Natural killer cell (primary cell): ENCODE results near the gene GRAMD2B. TPM values are rescaled to one million over a fixed set of nuclear protein-coding genes. Genes with fewer than 3 reads are reported as not detected.
A peak's percentile ranks its signal among the peaks of the same experiment; 100 is the strongest.

Source experiments
- ATAC-seq, 3 donors: fragments of 150-1000 bp in 2 of 3; fragments of 200-7000 bp in 1 of 3; cut with Tn5 transposase; 1 replicate in 1 of 3; 2 replicates in 2 of 3; pipeline ENCODE4 v1.10.0; 2021; ENCODE audit warnings: mild to moderate bottlenecking in 2 of 3, moderate library complexity in 2 of 3
- DNase-seq, 2 donors: peaks; one replicate each; pipeline versions ENCODE4 v3.0.0 to v3.0.0-alpha.2; 2013 to 2021; ENCODE audit warnings: mixed read lengths in 1 of 2
- H3K27ac ChIP-seq: one replicate; pipeline ENCODE4 v1.5.1; 2013; ENCODE audit warnings: mild to moderate bottlenecking, low read length
- H3K27me3 ChIP-seq: one replicate; pipeline ENCODE4 v1.6.1; 2013; ENCODE audit warnings: low read length; ENCODE audit not compliant: control insufficient read depth, insufficient read depth
- H3K36me3 ChIP-seq: one replicate; pipeline ENCODE4 v1.6.1; 2013; ENCODE audit warnings: low read length; ENCODE audit not compliant: control insufficient read depth, insufficient read depth
- H3K4me1 ChIP-seq: one replicate; pipeline ENCODE4 v1.6.1; 2013; ENCODE audit warnings: low read length; ENCODE audit not compliant: control insufficient read depth, insufficient read depth
- H3K4me3 ChIP-seq: one replicate; pipeline ENCODE4 v1.5.1; 2013; ENCODE audit warnings: low read length
- H3K9me3 ChIP-seq: one replicate; pipeline ENCODE4 v1.6.1; 2013; ENCODE audit warnings: low read length; ENCODE audit not compliant: control insufficient read depth, insufficient read depth
- H3K27ac Mint-ChIP-seq, 2 donors: one replicate each; pipeline ENCODE4 v1.8.0; 2022; ENCODE audit warnings: mild to moderate bottlenecking in 2 of 2, mixed read lengths in 2 of 2, moderate library complexity in 1 of 2
- H3K27me3 Mint-ChIP-seq, 2 donors: one replicate each; pipeline ENCODE4 v1.8.0; 2022; ENCODE audit warnings: low read depth in 2 of 2, mixed read lengths in 2 of 2
- H3K36me3 Mint-ChIP-seq: one replicate; pipeline ENCODE4 v1.8.0; 2022; ENCODE audit warnings: mixed read lengths
- H3K4me1 Mint-ChIP-seq, 2 donors: one replicate each; pipeline ENCODE4 v1.8.0; 2022; ENCODE audit warnings: mixed read lengths in 2 of 2
- H3K4me3 Mint-ChIP-seq: one replicate; pipeline ENCODE4 v1.8.0; 2022; ENCODE audit warnings: mild to moderate bottlenecking, moderate library complexity, mixed read lengths
- H3K9me3 Mint-ChIP-seq, 2 donors: one replicate each; pipeline ENCODE4 v1.8.0; 2022; ENCODE audit warnings: mixed read lengths in 2 of 2
- CTCF ChIP-seq: fragments of 200-600 bp; IDR thresholded peaks from one replicate; pipeline ENCODE4 v1.8.0; 2022; ENCODE audit warnings: antibody characterized with exemption
- WGBS: methylation state at CpG from one replicate; pipeline ENCODE4 v1.1.7; 2013; ENCODE audit warnings: missing lambda C conversion rate; ENCODE audit not compliant: insufficient coverage; 5-methylcytosine and 5-hydroxymethylcytosine counted together
- intact Hi-C: fragments of 100-400 bp; cut with micrococcal nuclease; formaldehyde crosslinking; loops from one replicate; pipeline ENCODE4 v1.14.2; 2022
- total RNA-seq, 4 donors: library from RNA; stranded (reverse); fragments of 120-200 nt in 1 of 4; gene quantifications; one replicate each; pipeline versions ENCODE4 v1.2.3 to v1.2.4, GENCODE V29; 2013 to 2022

The GRAMD2B gene
- total RNA-seq, 3 donors from 2014 or later (not counting 1 experiment from before 2014, with no cell fraction given): 9.2 to 15.4 (median 10.0) TPM

GRCh38 chr5:126441230-126441629 lies 18.0 kb downstream of the GRAMD2B start:
- Mint-ChIP-seq H3K9me3 (no peaks in the 10 kb centered on the region), H3K4me1 (peaks cover 42 to 47% of the 10 kb centered on the region in 2 donors), H3K27ac (no peak overlapping the region), H3K27me3 (no peaks in the 10 kb centered on the region), H3K4me3 (no peak overlapping the region), H3K36me3 (no peaks in the 10 kb centered on the region)
- intact Hi-C loops: no loop called here
- Histone ChIP-seq H3K27ac (no peak overlapping the region), H3K36me3 (no peaks in the 10 kb centered on the region), H3K27me3 (no peaks in the 10 kb centered on the region), H3K4me3 (no peak overlapping the region), H3K4me1 (peaks cover 4% of the 10 kb centered on the region), H3K9me3 (no peaks in the 10 kb centered on the region)
- DNase-seq (no peak), ATAC-seq (no peak)
- TF ChIP-seq CTCF: no peak
- 77% methylated on average over 2 of the region's 2 CpGs for WGBS

GRCh38 chr5:126443374-126443851 lies 20.2 kb downstream of the GRAMD2B start:
- no peaks in the 10 kb centered on the region for H3K9me3 Mint-ChIP-seq
- no peaks in the 10 kb centered on the region for H3K36me3 Mint-ChIP-seq
- H3K4me1 ChIP-seq: no peaks in the 10 kb centered on the region
- TF ChIP-seq CTCF: no peak
- no peak overlapping the region for H3K27ac ChIP-seq
- H3K27me3 Mint-ChIP-seq: no peaks in the 10 kb centered on the region
- ATAC-seq: no peak
- H3K4me3 Mint-ChIP-seq: no peak overlapping the region
- intact Hi-C loops: no loop called here
- no peaks in the 10 kb centered on the region for H3K36me3 ChIP-seq
- H3K27ac Mint-ChIP-seq: peak overlapping the region; percentile 48 to 69
- DNase-seq: no peak
- H3K4me1 Mint-ChIP-seq: peaks cover 29% of the 10 kb centered on the region in 2 donors
- no peaks in the 10 kb centered on the region for H3K27me3 ChIP-seq
- 97% methylated on average over 2 of the region's 2 CpGs for WGBS
- H3K4me3 ChIP-seq: no peak overlapping the region
- H3K9me3 ChIP-seq: no peaks in the 10 kb centered on the region

GRCh38 chr5:126444137-126444536 lies 20.9 kb downstream of the GRAMD2B start:
- Histone ChIP-seq H3K36me3 (no peaks in the 10 kb centered on the region), H3K4me3 (no peak overlapping the region), H3K27ac (no peak overlapping the region), H3K4me1 (no peaks in the 10 kb centered on the region), H3K9me3 (no peaks in the 10 kb centered on the region), H3K27me3 (no peaks in the 10 kb centered on the region)
- Mint-ChIP-seq H3K4me1 (peaks cover 25 to 30% of the 10 kb centered on the region in 2 donors), H3K27ac (peak overlapping the region; percentile 48 to 79), H3K27me3 (no peaks in the 10 kb centered on the region), H3K4me3 (no peak overlapping the region), H3K9me3 (no peaks in the 10 kb centered on the region), H3K36me3 (no peaks in the 10 kb centered on the region)
- intact Hi-C loops: no loop called here
- no peak for ATAC-seq
- WGBS: 100% methylated on average over 2 of the region's 2 CpGs
- no peak for DNase-seq
- TF ChIP-seq CTCF: no peak

GRCh38 chr5:126445502-126446174 lies 22.4 kb downstream of the GRAMD2B start:
- DNase-seq (no peak), ATAC-seq (peak in 1 of 3 donors; percentile 26)
- Mint-ChIP-seq H3K4me1 (peaks cover 39 to 44% of the 10 kb centered on the region in 2 donors), H3K27ac (peak overlapping the region; percentile 66 to 79), H3K36me3 (no peaks in the 10 kb centered on the region), H3K9me3 (no peaks in the 10 kb centered on the region), H3K27me3 (no peaks in the 10 kb centered on the region), H3K4me3 (no peak overlapping the region)
- WGBS: 61% methylated on average over 2 of the region's 3 CpGs
- H3K4me3 ChIP-seq: no peak overlapping the region
- H3K36me3 ChIP-seq: no peaks in the 10 kb centered on the region
- H3K27ac ChIP-seq: no peak overlapping the region
- no peaks in the 10 kb centered on the region for H3K27me3 ChIP-seq
- TF ChIP-seq CTCF: no peak
- no peaks in the 10 kb centered on the region for H3K9me3 ChIP-seq
- intact Hi-C loops: no loop called here
- peaks cover 10% of the 10 kb centered on the region for H3K4me1 ChIP-seq
